ENCODE results near the gene LTB.
A peak's percentile ranks its signal among the peaks of the same experiment; 100 is the strongest.

- TF ChIP-seq ZNF565 (CRISPR knock-in tag; conservative IDR thresholded peaks at IDR 0.05; ENCODE audit: low read depth) (no peak), TSHZ2 (CRISPR knock-in tag; IDR thresholded peaks at IDR 0.05) (no peak), ZFP3 (CRISPR knock-in tag; IDR thresholded peaks at IDR 0.05) (no peak), RARB (CRISPR knock-in tag; IDR thresholded peaks at IDR 0.05) (no peak), ZC3H10 (CRISPR knock-in tag; IDR thresholded peaks at IDR 0.05) (no peak), TCF4 (CRISPR knock-in tag; IDR thresholded peaks at IDR 0.05; ENCODE audit: borderline replicate concordance) (peak; percentile 20; the same call in 1 of the 2 replicates), ARNTL (CRISPR knock-in tag; IDR thresholded peaks at IDR 0.05; ENCODE audit: borderline replicate concordance, low read depth) (no peak), ISL1 (CRISPR knock-in tag; IDR thresholded peaks at IDR 0.05) (no peak), PPARA (CRISPR knock-in tag; IDR thresholded peaks at IDR 0.05; ENCODE audit: borderline replicate concordance) (no peak), PATZ1 (CRISPR knock-in tag; IDR thresholded peaks at IDR 0.05; ENCODE audit: borderline replicate concordance) (no peak), ZNF8 (CRISPR knock-in tag; IDR thresholded peaks at IDR 0.05) (no peak), BACH2 (CRISPR knock-in tag; IDR thresholded peaks at IDR 0.05; ENCODE audit: borderline replicate concordance) (no peak), ZNF70 (CRISPR knock-in tag; IDR thresholded peaks at IDR 0.05) (peak; percentile 61; the same call in 1 of the 2 replicates), ZFP30 (CRISPR knock-in tag; IDR thresholded peaks at IDR 0.05) (no peak)
Measured at GRCh38 chr6:31546339-31546957, 35.8 kb downstream of the LTB start, which contains the start of gene ATP6V1G2.
